Lung (tissue), 12 donors: ENCODE data around the gene RALGAPA2. TPM values are rescaled to one million over a fixed set of nuclear protein-coding genes. Genes with fewer than 3 reads are reported as not detected.

Source experiments
- ATAC-seq: fragments of 200-7000 bp; cut with Tn5 transposase; one replicate; pipeline ENCODE4 v1.9.1; 2020; ENCODE audit warnings: moderate number of reproducible peaks; ENCODE audit not compliant: insufficient read depth, low FRiP score
- DNase-seq, 3 donors: peaks; one replicate each; pipeline ENCODE4 v3.0.0-alpha.2; 2013 to 2017
- H3K27ac ChIP-seq, 2 donors: one replicate each; pipeline ENCODE4 v1.5.1; 2013; ENCODE audit warnings: mild to moderate bottlenecking in 2 of 2, moderate library complexity in 2 of 2, control low read depth in 1 of 2, inconsistent platforms in 1 of 2, low read depth in 1 of 2, low read length in 1 of 2
- H3K27me3 ChIP-seq, 3 donors: one replicate each; pipeline ENCODE4 v1.5.1; 2013; ENCODE audit warnings: low read length in 2 of 3; ENCODE audit not compliant: control insufficient read depth in 3 of 3, insufficient read depth in 3 of 3
- H3K36me3 ChIP-seq, 4 donors: one replicate each; pipeline ENCODE4 v1.5.1; 2013; ENCODE audit warnings: low read length in 4 of 4, mild to moderate bottlenecking in 1 of 4, moderate library complexity in 1 of 4; ENCODE audit not compliant: control insufficient read depth in 4 of 4, insufficient read depth in 4 of 4
- H3K4me1 ChIP-seq, 5 donors: one replicate each; pipeline ENCODE4 v1.5.1; 2013; ENCODE audit warnings: low read length in 5 of 5, mild to moderate bottlenecking in 2 of 5, moderate library complexity in 1 of 5; ENCODE audit not compliant: control insufficient read depth in 5 of 5, insufficient read depth in 5 of 5
- H3K4me3 ChIP-seq: one replicate; pipeline ENCODE4 v1.5.1; 2013; ENCODE audit warnings: mild to moderate bottlenecking, control low read depth, moderate library complexity
- H3K9ac ChIP-seq, 2 donors: one replicate each; pipeline ENCODE4 v1.5.1; 2013; ENCODE audit warnings: low read length in 2 of 2, control low read depth in 1 of 2; ENCODE audit not compliant: insufficient read depth in 1 of 2
- H3K9me3 ChIP-seq, 4 donors: one replicate each; pipeline ENCODE4 v1.5.1; 2013; ENCODE audit warnings: low read length in 3 of 4, mild to moderate bottlenecking in 1 of 4, moderate library complexity in 1 of 4; ENCODE audit not compliant: control insufficient read depth in 4 of 4, insufficient read depth in 3 of 4
- CTCF ChIP-seq: IDR thresholded peaks from 2 replicates; pipeline ENCODE4 v1.5.1; 2012; ENCODE audit warnings: mild to moderate bottlenecking; ENCODE audit errors: control extremely low read depth, extremely low read depth
- WGBS, 2 donors: extraction: QIAGEN DNeasy Blood & Tissue Kit; methylation state at CpG; one replicate each; pipeline ENCODE4 v1.1.7; 2013; 5-methylcytosine and 5-hydroxymethylcytosine counted together
- polyA plus RNA-seq, 2 donors: library from polyadenylated mRNA; stranded (reverse); fragments of 200-250 nt; gene quantifications; one replicate each; pipeline ENCODE4 v1.2.1, GENCODE V29; 2013
- total RNA-seq, 2 donors: library from RNA; depleted of rRNA in 1 of 2; stranded (reverse); fragments of >200 nt in 1 of 2; gene quantifications; one replicate each; pipeline ENCODE4 v1.2.1, GENCODE V29; 2014 to 2021
- donor health status: control.
- donor health status: control.
- donor health status: Bipolar disorder and iron deficiency.
- donor health status: healthy.
- donor health status: DM: yes; HTN: yes; CAD: no.

The RALGAPA2 gene
- total and polyA plus RNA-seq, 4 donors: 12.1 to 83.4 (median 55.6) TPM

GRCh38 chr20:20454367-20454766 lies 258.1 kb downstream of the RALGAPA2 start:
- Histone ChIP-seq H3K27me3 (no peaks in the 10 kb centered on the region), H3K4me1 (peaks cover 4 to 28% (median 9%) of the 10 kb centered on the region in 5 donors), H3K27ac (no peak overlapping the region), H3K9ac (no peak overlapping the region), H3K4me3 (no peak overlapping the region), H3K36me3 (peaks cover 0 to 12% (median 1%) of the 10 kb centered on the region in 4 donors), H3K9me3 (no peaks in the 10 kb centered on the region)
- 94 to 97% methylated on average over 4 of the region's 4 CpGs for WGBS, 2 donors
- DNase-seq: no peak
- no peak for ATAC-seq
- TF ChIP-seq CTCF: no peak

GRCh38 chr20:20452254-20452676 lies 260.2 kb downstream of the RALGAPA2 start:
- peaks cover 8 to 37% (median 9%) of the 10 kb centered on the region in 5 donors for H3K4me1 ChIP-seq
- DNase-seq: peak; percentile 52 to 73 (median 65)
- peaks cover 0 to 10% (median 0%) of the 10 kb centered on the region in 4 donors for H3K36me3 ChIP-seq
- H3K4me3 ChIP-seq: no peak overlapping the region
- 14 to 28% methylated on average over 19 of the region's 19 CpGs for WGBS, 2 donors
- TF ChIP-seq CTCF: no peak
- peak overlapping the region in 1 of 2 donors; percentile 15 for H3K9ac ChIP-seq
- no peaks in the 10 kb centered on the region for H3K27me3 ChIP-seq
- no peaks in the 10 kb centered on the region for H3K9me3 ChIP-seq
- ATAC-seq: peak; percentile 69
- H3K27ac ChIP-seq: no peak overlapping the region

- Histone ChIP-seq H3K9ac (no peak overlapping the region), H3K4me1 (peaks cover 3 to 53% (median 8%) of the 10 kb centered on the region in 5 donors), H3K27ac (no peak overlapping the region), H3K4me3 (no peak overlapping the region), H3K27me3 (no peaks in the 10 kb centered on the region), H3K36me3 (peaks cover 0 to 7% (median 0%) of the 10 kb centered on the region in 4 donors), H3K9me3 (no peaks in the 10 kb centered on the region)
- ATAC-seq (no peak), DNase-seq (peak; percentile 30 to 51 (median 33))
- TF ChIP-seq CTCF: no peak
- WGBS, 2 donors: 67 to 79% methylated on average over 5 of the region's 5 CpGs
These were observed 261.9 kb downstream of the RALGAPA2 start for GRCh38 chr20:20450521-20450920.

GRCh38 chr20:20448881-20449280 lies 263.6 kb downstream of the RALGAPA2 start:
- 96 to 99% methylated on average over 6 of the region's 6 CpGs for WGBS, 2 donors
- Histone ChIP-seq H3K27me3 (no peaks in the 10 kb centered on the region), H3K4me3 (no peak overlapping the region), H3K36me3 (peaks cover 0 to 5% (median 0%) of the 10 kb centered on the region in 4 donors), H3K9me3 (no peaks in the 10 kb centered on the region), H3K27ac (no peak overlapping the region), H3K4me1 (peaks cover 3 to 53% (median 8%) of the 10 kb centered on the region in 5 donors), H3K9ac (no peak overlapping the region)
- ATAC-seq: no peak
- no peak for DNase-seq
- TF ChIP-seq CTCF: no peak
